ENCODE measurements around the gene ARPC1A. TPM values are rescaled to one million over a fixed set of nuclear protein-coding genes. Genes with fewer than 3 reads are reported as not detected.
A peak's percentile ranks its signal among the peaks of the same experiment; 100 is the strongest.
"Not testable (repeated sequence)": the region's sequence is repeated elsewhere in the genome, so short reads cannot be mapped to it uniquely, and the experiment has no call there.

The ARPC1A gene
- total RNA-seq, 1 donor from 2014 or later: 110 TPM

DNA sequence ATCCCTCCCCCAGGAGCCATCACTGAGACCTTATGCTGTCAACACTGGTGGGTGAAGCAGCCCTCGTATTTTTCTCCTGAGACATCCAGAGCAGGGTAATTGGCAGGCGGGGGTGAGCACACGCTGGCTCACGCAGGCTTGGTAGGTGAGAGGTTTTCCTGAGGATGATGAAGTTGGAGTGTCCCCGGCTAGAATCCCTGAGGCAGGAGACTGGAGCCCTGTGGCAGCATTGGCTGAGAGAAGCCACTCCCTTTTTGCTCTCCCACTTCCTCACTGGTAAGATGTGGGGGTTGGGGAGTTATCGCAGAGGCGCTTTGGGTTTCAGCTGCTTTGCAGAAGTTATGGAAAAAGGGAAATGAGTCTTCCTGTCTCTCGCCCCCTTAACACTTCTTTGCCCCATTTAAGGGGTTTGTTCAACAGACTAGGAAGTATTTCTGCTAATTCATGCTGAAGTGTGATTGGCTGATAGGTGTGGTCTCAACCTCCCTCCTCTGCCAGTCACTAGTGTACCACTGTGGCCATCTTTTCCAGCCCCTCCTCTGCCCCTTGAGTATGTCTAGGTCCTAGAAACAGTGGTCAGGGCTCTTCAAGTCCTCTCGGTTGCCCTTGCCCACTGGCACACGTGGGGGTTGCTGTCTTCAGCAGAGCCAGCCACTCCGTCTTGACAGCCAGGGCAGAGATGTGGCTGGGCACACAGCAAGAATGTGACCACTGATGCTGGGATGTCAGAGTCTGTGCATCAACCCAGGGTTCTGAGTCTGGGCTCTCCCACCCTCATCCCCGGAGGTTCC, 54.5 kb downstream of the ARPC1A start:
- intact Hi-C loops (cut with DNase I): no loop called here
- ATAC-seq (peak; percentile 74), DNase-seq (ENCODE audit: low spot score) (no peak)

DNA sequence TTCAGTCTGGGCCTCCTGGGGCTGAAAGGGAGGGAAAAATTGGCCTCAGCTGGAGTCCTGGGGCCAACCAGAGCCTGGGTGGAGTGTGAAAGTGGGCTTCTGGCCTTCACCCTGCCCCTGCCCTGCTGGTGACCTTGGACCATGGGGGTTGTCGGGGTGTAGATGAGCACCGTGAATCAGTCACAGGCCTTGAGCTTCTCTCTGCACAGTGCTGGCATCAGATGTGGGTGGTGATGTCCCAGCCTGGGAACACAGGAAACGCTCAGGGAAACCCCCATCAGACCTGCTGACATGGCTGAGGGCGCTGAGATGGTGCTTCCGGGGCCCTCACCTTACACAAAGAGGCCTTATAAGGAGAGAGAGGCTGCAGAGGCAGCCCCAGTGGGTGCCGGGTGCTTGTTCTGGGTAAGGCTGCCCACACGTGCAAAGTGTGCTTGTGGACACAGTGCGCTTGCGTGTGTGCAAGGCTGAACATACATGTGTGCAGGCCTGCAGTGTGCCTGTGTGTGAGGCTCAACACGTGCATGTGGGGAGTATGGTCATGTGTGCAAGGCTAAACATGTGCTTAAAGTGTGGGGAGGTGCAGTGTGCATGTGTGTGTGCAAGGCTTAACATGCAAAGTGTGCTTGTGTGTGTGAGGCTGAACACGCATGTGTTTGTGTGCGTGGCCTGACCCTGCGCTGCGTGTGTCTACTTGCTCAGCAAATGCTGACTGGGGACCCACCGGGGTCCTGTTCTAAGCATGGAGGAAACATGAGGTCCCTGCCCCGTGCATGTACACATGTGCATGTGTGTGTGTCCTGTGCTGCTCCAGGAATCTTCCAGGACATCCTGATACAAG, 55.3 kb downstream of the ARPC1A start:
- ATAC-seq (peak; percentile 5), DNase-seq (ENCODE audit: low spot score) (no peak)
- intact Hi-C loops (cut with DNase I): no loop called here

DNA sequence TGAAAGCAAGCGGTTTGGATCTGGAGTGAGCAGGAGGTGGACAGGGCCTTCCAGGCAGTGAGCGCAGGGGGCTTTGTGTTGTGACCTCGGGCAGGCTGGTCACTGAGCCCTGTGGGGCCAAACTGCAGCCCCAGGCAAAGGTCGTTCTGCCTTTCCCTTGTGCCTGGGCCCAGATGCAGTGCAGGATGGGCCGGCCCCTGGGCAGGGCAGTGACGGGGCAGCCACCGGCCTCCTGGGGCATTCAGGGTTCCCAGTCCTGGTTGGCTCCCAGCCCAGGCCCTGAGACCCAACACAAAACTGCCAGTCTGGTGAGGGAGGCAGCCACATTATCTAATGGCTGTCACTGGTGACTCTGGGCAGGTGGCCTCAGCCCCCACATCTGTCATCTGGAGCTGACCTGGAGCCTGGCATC, 56.0 kb downstream of the ARPC1A start:
- DNase-seq (ENCODE audit: low spot score) (no peak), ATAC-seq (no peak)
- intact Hi-C loops (cut with DNase I): no loop called here

DNA sequence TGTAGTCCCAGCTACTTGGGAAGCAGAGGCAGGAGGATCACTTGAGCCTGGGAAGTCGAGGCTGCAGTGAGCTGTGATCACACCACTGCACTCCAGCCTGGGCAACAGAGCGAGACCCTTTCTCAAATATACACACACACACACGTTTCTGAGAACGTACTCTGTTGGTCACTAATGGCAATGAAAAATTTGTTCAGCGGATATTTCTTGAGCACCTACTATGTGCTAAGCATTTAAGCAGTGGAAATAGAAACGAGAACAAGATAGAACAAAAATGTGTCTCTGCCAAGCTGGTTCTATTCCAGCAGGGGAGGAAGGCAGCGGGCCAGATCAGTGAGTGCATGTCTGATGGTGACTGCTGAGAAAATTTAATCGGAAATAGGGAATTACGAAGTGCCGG, 57.5 kb downstream of the ARPC1A start:
- ATAC-seq (no peak), DNase-seq (ENCODE audit: low spot score) (no peak)
- intact Hi-C loops (cut with DNase I): no loop called here

DNA sequence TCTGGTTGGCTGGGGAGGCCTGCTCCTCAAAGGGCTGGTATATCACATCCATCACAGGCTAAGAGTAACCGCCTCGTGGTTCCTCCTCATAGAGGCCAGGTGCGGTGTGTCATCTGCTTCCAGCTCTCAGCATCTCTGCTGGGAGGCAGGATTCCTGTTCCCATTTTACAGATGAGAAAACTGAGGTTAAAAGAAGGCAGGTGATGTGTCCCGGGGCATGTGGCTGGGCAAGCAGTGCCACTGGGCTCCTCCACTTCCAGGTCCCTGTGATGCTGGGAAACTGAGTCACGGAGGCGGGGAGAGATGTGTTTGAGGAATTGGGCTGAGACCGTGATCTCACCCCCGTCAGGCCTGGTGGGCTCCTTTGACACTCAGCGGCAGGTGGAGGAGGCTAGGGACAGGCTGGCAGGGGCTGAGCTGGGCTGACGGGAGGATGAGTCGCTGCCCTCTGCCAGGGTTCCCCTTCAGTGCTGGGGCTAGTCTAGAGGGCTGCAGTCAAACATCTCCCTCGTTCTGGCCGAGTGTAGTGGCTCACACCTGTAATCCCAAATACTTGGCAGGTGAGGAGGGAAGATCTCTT, 58.2 kb downstream of the ARPC1A start:
- ATAC-seq: no peak
- intact Hi-C loops (cut with DNase I): no loop called here
- no peak for DNase-seq (ENCODE audit: low spot score)

DNA sequence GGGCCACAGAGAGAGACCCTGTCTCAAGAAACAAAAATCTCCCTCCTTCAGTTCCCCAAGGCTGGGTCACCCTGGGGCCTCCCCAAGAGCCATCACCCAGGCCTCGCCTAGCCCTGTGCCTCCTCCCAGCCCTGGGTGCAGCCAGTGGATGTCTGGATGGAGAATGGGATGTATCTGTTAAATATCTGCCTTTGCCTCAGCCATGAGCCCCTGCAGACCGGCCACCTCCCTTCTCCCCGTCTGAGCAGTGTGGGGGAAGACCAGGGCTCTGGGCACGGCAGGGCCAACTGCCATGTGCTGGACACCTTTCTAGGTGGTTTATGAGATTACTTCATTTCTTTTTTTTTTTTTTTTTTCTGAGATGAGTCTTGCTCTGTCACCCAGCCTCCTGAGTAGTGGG, 58.8 kb downstream of the ARPC1A start:
- no peak for ATAC-seq
- no peak for DNase-seq (ENCODE audit: low spot score)
- intact Hi-C loops (cut with DNase I): no loop called here

GRCh38 chr7:99385564-99385963, 59.9 kb downstream of the ARPC1A start:
- DNase-seq (ENCODE audit: low spot score) (no peak), ATAC-seq (no peak)
- intact Hi-C loops (cut with DNase I): no loop called here

DNA sequence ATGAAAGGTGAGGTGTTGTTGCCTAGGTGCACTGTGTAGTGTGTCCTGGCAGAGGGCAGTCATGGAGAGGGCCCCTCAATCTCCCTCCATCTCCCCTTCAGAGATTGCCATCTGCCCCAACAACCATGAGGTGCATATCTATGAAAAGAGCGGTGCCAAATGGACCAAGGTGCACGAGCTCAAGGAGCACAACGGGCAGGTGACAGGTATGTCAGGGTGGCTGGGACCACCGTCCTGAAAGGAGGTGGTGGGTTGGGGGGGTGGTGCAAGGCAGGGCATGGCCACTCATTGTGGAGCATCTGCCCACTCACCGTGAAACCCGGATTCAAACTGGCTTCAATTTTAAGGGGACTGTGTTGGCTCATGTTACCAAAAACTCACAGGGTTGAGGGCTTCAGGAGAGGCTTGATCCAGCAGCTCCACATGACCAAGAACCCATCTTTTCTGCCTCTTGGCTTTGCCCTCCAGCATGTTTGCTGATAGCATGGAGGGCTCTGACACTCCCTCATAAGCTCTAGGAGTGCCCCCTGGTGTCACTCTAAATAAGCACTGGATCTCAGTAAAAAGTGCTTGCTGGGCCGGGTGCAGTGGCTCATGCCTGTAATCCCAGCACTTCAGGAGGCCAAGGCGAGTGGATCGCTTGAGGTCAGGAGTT, 61.0 kb downstream of the ARPC1A start:
- ATAC-seq (peak; percentile 44), DNase-seq (ENCODE audit: low spot score) (no peak)
- intact Hi-C loops (cut with DNase I): no loop called here

GRCh38 chr7:99387239-99387635, 61.5 kb downstream of the ARPC1A start:
- DNase-seq (ENCODE audit: low spot score); intact Hi-C loops (cut with DNase I); ATAC-seq: not testable (repeated sequence)

DNA sequence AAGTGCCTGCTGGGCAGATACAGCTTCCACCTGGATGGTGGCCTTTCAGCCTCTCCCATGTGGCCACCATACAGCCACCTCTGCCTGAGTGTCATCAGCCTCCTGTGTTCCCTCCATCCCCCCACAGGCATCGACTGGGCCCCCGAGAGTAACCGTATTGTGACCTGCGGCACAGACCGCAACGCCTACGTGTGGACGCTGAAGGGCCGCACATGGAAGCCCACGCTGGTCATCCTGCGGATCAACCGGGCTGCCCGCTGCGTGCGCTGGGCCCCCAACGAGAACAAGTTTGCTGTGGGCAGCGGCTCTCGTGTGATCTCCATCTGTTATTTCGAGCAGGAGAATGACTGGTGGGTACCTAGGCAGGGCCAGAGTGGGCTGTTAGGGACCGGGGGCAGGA, 62.2 kb downstream of the ARPC1A start:
- DNase-seq (ENCODE audit: low spot score) (no peak), ATAC-seq (no peak)
- intact Hi-C loops (cut with DNase I): no loop called here

- no peak for ATAC-seq
- intact Hi-C loops (cut with DNase I): no loop called here
- DNase-seq (ENCODE audit: low spot score): no peak
Observed at GRCh38 chr7:99389772-99390171, 64.1 kb downstream of the ARPC1A start.

DNA sequence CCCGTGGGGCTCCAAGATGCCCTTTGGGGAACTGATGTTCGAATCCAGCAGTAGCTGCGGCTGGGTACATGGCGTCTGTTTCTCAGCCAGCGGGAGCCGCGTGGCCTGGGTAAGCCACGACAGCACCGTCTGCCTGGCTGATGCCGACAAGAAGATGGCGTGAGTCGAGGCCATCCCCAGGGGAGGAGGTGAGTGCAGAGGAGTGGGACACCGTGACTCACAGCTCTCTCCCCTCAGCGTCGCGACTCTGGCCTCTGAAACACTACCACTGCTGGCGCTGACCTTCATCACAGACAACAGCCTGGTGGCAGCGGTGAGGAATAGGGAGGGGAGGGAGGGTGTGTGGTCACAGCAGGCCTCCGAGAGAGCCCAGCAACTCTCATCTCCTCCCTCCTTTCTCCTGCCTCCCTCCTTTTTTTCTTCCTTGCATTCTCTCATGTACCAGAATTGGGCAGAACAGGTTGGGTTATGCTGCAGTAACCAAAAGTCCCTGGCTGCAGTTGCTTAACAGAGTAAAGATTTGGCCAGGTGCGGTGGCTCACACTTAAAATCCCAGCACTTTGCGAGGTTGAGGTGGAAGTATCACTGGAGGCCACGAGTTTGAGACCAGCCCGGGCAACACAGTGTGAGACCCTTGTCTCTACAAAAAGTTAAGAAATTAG, 65.4 kb downstream of the ARPC1A start:
- DNase-seq (ENCODE audit: low spot score) (no peak), ATAC-seq (no peak)
- intact Hi-C loops (cut with DNase I): no loop called here

- DNase-seq (ENCODE audit: low spot score) (no peak), ATAC-seq (no peak)
- intact Hi-C loops (cut with DNase I): no loop called here
Observed at GRCh38 chr7:99392046-99392445, 66.3 kb downstream of the ARPC1A start.

GRCh38 chr7:99392659-99393354, 67.1 kb downstream of the ARPC1A start:
- DNase-seq (ENCODE audit: low spot score) (peak; percentile 89), ATAC-seq (peak; percentile 88)
- intact Hi-C loops (cut with DNase I): no loop called here

- peak; percentile 59 for ATAC-seq
- DNase-seq (ENCODE audit: low spot score): peak; percentile 77
- intact Hi-C loops (cut with DNase I): no loop called here
Observed at GRCh38 chr7:99393355-99394187, 67.9 kb downstream of the ARPC1A start.

DNA sequence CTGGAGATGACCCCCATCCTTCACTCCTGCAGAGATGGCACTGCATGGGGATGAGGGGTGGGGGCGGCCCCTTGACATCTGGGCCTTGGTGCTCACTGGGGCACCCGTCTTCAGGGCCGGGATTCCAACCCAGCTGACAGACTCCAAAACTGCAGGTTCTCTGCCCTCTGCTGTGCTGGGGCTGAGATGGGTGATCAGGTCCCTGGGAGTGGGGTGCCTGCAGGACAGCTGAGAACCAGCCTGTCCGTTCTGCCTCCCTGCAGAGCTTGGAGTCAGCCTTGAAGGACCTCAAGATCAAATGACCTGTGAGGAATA, 68.4 kb downstream of the ARPC1A start:
- intact Hi-C loops (cut with DNase I): no loop called here
- ATAC-seq: no peak
- no peak for DNase-seq (ENCODE audit: low spot score)

GRCh38 chr7:99395616-99396327, 70.1 kb downstream of the ARPC1A start:
- no peak for DNase-seq (ENCODE audit: low spot score)
- intact Hi-C loops (cut with DNase I): no loop called here
- ATAC-seq: no peak
